ENCODE measurements around the gene CD46.
A peak's percentile ranks its signal among the peaks of the same experiment; 100 is the strongest.

- TF ChIP-seq CTCF (conservative IDR thresholded peaks at IDR 0.05 in 1 of 2, IDR thresholded peaks at IDR 0.05 in 1 of 2; ENCODE audit: extremely low read depth in 1 of 2, insufficient read depth in 1 of 2, low read depth in 1 of 2, low read length in 2 of 2) (peak; percentile 87 to 95), EZH2 (IDR thresholded peaks at IDR 0.05; ENCODE audit: borderline replicate concordance, low read length) (no peak)
Observed at GRCh38 chr1:207828485-207829158, 76.8 kb downstream of the CD46 start.
